HFFc6 (cell line): Measurements from ENCODE around the gene GDF9. TPM values are rescaled to one million over a fixed set of nuclear protein-coding genes. Genes with fewer than 3 reads are reported as not detected.

Experiments used
- DNase-seq: peaks from one replicate; pipeline ENCODE4 v3.0.0-alpha.2; 2018
- H3K27ac Mint-ChIP-seq: 2 replicates; pipeline ENCODE4 v1.8.0; 2020; ENCODE audit warnings: mild to moderate bottlenecking, mixed read lengths
- H3K27me3 Mint-ChIP-seq: 2 replicates; pipeline ENCODE4 v1.8.0; 2021; ENCODE audit warnings: mild to moderate bottlenecking, moderate library complexity, mixed read lengths; ENCODE audit not compliant: insufficient read depth
- H3K36me3 Mint-ChIP-seq: 2 replicates; pipeline ENCODE4 v1.8.0; 2021; ENCODE audit warnings: low read depth, mixed read lengths
- H3K4me1 Mint-ChIP-seq: 2 replicates; pipeline ENCODE4 v1.8.0; 2020; ENCODE audit warnings: low read depth, mixed read lengths
- H3K4me3 Mint-ChIP-seq: 2 replicates; pipeline ENCODE4 v1.8.0; 2020; ENCODE audit warnings: mild to moderate bottlenecking, moderate library complexity, mixed read lengths
- H3K9me3 Mint-ChIP-seq: 2 replicates; pipeline ENCODE4 v1.8.0; 2020; ENCODE audit warnings: mild to moderate bottlenecking, mixed read lengths
- total RNA-seq, 6 experiments: library from RNA; stranded (reverse); fragmentation: NEBNext Ultra II Directional; extraction: Animal tissue kit (Norgen Biotek cat#: 25700); gene quantifications; 2 replicates in 1 of 6; 3 replicates in 5 of 6; pipeline ENCODE4 v1.2.3, GENCODE V29; 2021
- TF ChIP-seq, protein P1 (sequence below): fragments of 200-600 bp; sonication (generic); IDR thresholded peaks from 2 replicates; pipeline ENCODE4 v1.5.0; 2021; ENCODE audit warnings: antibody characterized with exemption, mild to moderate bottlenecking

Gene GDF9
- total RNA-seq, 6 experiments from 2014 or later: 0.09 to 0.14 (median 0.12) TPM; not detected in 3

DNA sequence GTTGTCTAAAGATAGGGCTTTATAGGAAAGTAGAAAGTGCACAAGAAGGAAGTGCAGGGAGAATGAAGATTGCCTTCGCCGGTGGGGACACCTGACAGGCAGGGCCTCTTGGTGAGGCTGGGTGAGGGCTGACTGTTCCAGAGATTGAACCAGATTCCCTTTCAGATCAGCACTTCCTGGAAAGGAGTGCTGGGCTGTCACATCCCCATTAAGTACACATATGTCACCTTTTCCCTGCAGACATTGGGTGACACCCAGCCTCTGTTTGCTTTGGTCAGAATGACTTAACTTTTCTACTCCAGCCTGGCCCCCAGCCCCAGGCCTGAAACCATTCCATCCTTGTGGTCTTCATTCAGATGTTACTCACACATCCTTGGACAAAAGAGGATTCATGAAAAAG, 28.4 kb downstream of the GDF9 start:
- H3K4me3 Mint-ChIP-seq: no peak overlapping the region
- no peaks in the 10 kb centered on the region for H3K36me3 Mint-ChIP-seq
- H3K27ac Mint-ChIP-seq: no peak overlapping the region
- TF ChIP-seq, protein P1, sequence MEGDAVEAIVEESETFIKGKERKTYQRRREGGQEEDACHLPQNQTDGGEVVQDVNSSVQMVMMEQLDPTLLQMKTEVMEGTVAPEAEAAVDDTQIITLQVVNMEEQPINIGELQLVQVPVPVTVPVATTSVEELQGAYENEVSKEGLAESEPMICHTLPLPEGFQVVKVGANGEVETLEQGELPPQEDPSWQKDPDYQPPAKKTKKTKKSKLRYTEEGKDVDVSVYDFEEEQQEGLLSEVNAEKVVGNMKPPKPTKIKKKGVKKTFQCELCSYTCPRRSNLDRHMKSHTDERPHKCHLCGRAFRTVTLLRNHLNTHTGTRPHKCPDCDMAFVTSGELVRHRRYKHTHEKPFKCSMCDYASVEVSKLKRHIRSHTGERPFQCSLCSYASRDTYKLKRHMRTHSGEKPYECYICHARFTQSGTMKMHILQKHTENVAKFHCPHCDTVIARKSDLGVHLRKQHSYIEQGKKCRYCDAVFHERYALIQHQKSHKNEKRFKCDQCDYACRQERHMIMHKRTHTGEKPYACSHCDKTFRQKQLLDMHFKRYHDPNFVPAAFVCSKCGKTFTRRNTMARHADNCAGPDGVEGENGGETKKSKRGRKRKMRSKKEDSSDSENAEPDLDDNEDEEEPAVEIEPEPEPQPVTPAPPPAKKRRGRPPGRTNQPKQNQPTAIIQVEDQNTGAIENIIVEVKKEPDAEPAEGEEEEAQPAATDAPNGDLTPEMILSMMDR: no peak
- H3K27me3 Mint-ChIP-seq: no peaks in the 10 kb centered on the region
- no peaks in the 10 kb centered on the region for H3K9me3 Mint-ChIP-seq
- peaks cover 38% of the 10 kb centered on the region for H3K4me1 Mint-ChIP-seq
- no peak for DNase-seq

DNA sequence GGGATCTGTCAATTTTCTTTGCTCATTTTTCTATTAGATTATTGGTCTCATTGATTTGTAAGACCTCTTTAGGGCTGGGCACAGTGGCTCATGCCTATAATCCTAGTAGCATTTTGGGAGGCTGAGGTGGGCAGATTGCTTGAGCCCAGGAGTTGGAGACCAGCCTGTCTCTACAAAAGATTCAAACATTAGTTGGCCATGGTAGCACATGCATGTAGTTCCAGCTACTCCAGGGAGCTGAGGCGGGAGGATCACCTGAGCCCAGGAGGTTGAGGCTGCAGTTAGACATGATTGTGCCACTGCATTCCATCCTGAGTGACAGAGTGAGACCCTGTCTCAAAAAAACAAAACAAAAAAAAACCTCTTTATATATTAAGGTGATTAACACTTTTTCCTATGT, 29.4 kb downstream of the GDF9 start:
- no peaks in the 10 kb centered on the region for H3K36me3 Mint-ChIP-seq
- no peaks in the 10 kb centered on the region for H3K27me3 Mint-ChIP-seq
- no peak overlapping the region for H3K27ac Mint-ChIP-seq
- TF ChIP-seq, protein P1: no peak
- H3K4me3 Mint-ChIP-seq: no peak overlapping the region
- no peak for DNase-seq
- no peaks in the 10 kb centered on the region for H3K9me3 Mint-ChIP-seq
- H3K4me1 Mint-ChIP-seq: peaks cover 38% of the 10 kb centered on the region

DNA sequence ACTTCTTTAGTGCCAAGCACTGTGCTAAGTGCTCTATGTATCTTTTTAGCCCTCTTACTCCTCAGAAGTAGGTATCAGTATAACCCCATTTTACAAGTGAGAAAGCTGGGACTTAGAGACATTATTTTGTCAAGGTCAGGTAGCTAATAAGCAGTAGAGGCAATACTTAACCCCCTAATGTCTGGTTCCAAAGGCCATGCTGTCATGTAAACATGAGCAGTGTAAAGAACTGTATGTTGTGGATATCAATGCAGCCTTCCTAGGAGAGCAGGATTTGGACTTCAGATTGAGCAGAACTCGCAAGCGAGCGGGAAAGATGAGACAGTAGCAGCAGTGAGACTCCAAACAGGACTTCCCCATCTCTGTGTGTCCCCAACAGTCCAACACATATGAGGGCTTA, 32.2 kb downstream of the GDF9 start:
- Mint-ChIP-seq H3K9me3 (no peaks in the 10 kb centered on the region), H3K27me3 (peaks cover under 1% of the 10 kb centered on the region), H3K4me3 (no peak overlapping the region), H3K27ac (no peak overlapping the region), H3K36me3 (no peaks in the 10 kb centered on the region), H3K4me1 (peaks cover 23% of the 10 kb centered on the region)
- DNase-seq: no peak
- TF ChIP-seq, protein P1: no peak

DNA sequence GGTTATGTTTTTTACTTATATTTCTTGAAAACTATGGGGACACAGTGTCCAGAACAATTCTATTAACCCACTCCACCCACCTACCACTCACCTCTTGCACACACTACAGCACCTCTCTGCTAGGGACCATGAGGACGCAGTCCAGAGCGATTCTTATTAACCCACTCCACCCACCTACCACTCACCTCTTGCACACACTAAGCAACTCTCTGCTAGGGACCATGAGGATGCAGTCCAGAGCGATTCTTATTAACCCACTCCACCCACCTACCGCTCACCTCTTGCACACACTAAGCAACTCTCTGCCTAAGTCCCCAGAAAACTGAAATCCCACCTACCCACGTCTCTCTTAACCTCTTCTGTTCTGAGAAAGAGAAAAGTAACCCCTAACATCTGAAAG, 33.7 kb downstream of the GDF9 start:
- no peak for DNase-seq
- H3K27ac Mint-ChIP-seq: no peak overlapping the region
- H3K4me3 Mint-ChIP-seq: no peak overlapping the region
- no peaks in the 10 kb centered on the region for H3K36me3 Mint-ChIP-seq
- TF ChIP-seq, protein P1: no peak
- peaks cover 16% of the 10 kb centered on the region for H3K4me1 Mint-ChIP-seq
- no peaks in the 10 kb centered on the region for H3K9me3 Mint-ChIP-seq
- peaks cover 2% of the 10 kb centered on the region for H3K27me3 Mint-ChIP-seq

DNA sequence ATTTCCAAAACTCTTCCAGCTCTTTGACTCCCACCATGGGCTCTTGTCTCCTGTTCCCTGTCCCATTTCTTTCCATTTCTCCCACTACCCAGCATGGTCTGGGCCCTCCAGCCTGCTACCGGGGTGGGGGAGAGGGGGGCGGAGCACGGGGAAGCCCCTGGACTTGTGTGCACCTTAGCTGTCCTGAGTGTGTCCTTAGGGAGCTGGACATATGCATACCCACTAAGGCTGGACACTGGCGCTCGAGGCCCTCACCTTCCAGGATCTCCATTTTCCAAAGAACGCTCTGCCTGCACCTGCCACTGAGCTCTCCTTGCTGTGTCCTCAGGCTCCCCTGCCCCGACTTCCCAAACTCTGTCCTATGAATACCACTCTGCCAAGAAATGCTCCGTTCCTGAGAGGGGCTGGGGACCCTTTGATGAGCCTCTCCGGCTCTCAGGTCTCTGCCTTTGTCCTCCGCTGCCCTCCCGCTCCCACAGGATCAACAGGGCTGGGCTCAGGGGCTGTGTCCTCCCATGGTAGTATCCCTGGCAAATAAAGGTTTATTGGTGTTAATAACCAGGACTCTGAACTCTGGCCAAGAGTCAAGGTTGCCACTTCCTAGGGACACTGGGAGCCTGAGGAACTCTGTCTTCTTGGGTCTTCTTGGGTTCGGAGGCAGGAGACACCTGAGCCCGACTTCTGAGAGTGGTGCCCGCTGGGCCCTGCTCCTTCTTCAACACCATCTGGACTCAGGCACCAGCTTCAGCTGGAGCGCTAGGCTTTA, 35.0 kb downstream of the GDF9 start:
- H3K27ac Mint-ChIP-seq: peak overlapping the region; percentile 51; the same call in 1 of the 2 replicates
- no peaks in the 10 kb centered on the region for H3K9me3 Mint-ChIP-seq
- H3K4me3 Mint-ChIP-seq: peak overlapping the region; percentile 86
- DNase-seq: no peak
- H3K27me3 Mint-ChIP-seq: peaks cover 2% of the 10 kb centered on the region
- peaks cover 14% of the 10 kb centered on the region for H3K4me1 Mint-ChIP-seq
- TF ChIP-seq, protein P1: no peak
- no peaks in the 10 kb centered on the region for H3K36me3 Mint-ChIP-seq
